Astrocyte (in vitro differentiated cells and primary cell): ENCODE data around the gene IFNA13. TPM values are rescaled to one million over a fixed set of nuclear protein-coding genes. Genes with fewer than 3 reads are reported as not detected.
"Not testable (repeated sequence)": the region's sequence is repeated elsewhere in the genome, so short reads cannot be mapped to it uniquely, and the experiment has no call there.

Source experiments
- DNase-seq: peaks from one replicate; pipeline ENCODE4 v3.0.0-alpha.2; 2010; ENCODE audit warnings: low read depth
- FAIRE-seq: peaks from 2 replicates; lab custom pipeline; 2011; peaks lifted over from hg19 to GRCh38; lab: Jason Lieb, UNC
- H2AFZ ChIP-seq: 2 replicates; pipeline ENCODE4 v1.6.0; 2012; ENCODE audit warnings: low read depth, low read length, inconsistent platforms
- H3K27ac ChIP-seq: 2 replicates; pipeline ENCODE4 v1.5.1; 2011; ENCODE audit warnings: low read depth, low read length, inconsistent platforms
- H3K27me3 ChIP-seq: 2 replicates; pipeline ENCODE4 v1.6.0; 2011; ENCODE audit warnings: low read length, inconsistent platforms; ENCODE audit not compliant: insufficient read depth
- H3K36me3 ChIP-seq: 2 replicates; pipeline ENCODE4 v1.5.1; 2011; ENCODE audit warnings: low read length, inconsistent platforms; ENCODE audit not compliant: insufficient read depth
- H3K4me1 ChIP-seq: 2 replicates; pipeline ENCODE4 v1.5.1; 2011; ENCODE audit warnings: low read length, inconsistent platforms; ENCODE audit not compliant: insufficient read depth
- H3K4me2 ChIP-seq: 2 replicates; pipeline ENCODE4 v1.6.0; 2012; ENCODE audit warnings: low read length, inconsistent platforms
- H3K4me3 ChIP-seq: 2 replicates; pipeline ENCODE4 v1.5.1; 2011; ENCODE audit warnings: low read depth, mild to moderate bottlenecking, low read length, inconsistent platforms; ENCODE audit not compliant: insufficient read depth
- H3K79me2 ChIP-seq: 2 replicates; pipeline ENCODE4 v1.6.0; 2012; ENCODE audit warnings: mild to moderate bottlenecking, low read length, inconsistent platforms; ENCODE audit not compliant: insufficient read depth
- H3K9ac ChIP-seq: 2 replicates; pipeline ENCODE4 v1.6.0; 2012; ENCODE audit warnings: mild to moderate bottlenecking, low read length, inconsistent platforms
- H3K9me3 ChIP-seq: 2 replicates; pipeline ENCODE4 v1.5.1; 2012; ENCODE audit warnings: low read depth, mild to moderate bottlenecking, low read length, inconsistent platforms; ENCODE audit not compliant: insufficient read depth
- H4K20me1 ChIP-seq: 2 replicates; pipeline ENCODE4 v1.6.0; 2012; ENCODE audit warnings: low read length, inconsistent platforms; ENCODE audit not compliant: insufficient read depth
- H3K27ac Mint-ChIP-seq: one replicate; pipeline ENCODE4 v1.8.0; 2021; ENCODE audit warnings: mild to moderate bottlenecking, mixed read lengths; ENCODE audit not compliant: unreplicated experiment
- H3K27me3 Mint-ChIP-seq: one replicate; pipeline ENCODE4 v1.8.0; 2021; ENCODE audit warnings: low read depth, mixed read lengths; ENCODE audit not compliant: unreplicated experiment
- H3K36me3 Mint-ChIP-seq: one replicate; pipeline ENCODE4 v1.8.0; 2021; ENCODE audit warnings: low read depth, mixed read lengths; ENCODE audit not compliant: unreplicated experiment
- H3K4me1 Mint-ChIP-seq: one replicate; pipeline ENCODE4 v1.8.0; 2021; ENCODE audit warnings: low read depth, mixed read lengths; ENCODE audit not compliant: unreplicated experiment
- H3K4me3 Mint-ChIP-seq: one replicate; pipeline ENCODE4 v1.8.0; 2021; ENCODE audit warnings: mild to moderate bottlenecking, moderate library complexity, mixed read lengths; ENCODE audit not compliant: unreplicated experiment
- H3K9me3 Mint-ChIP-seq: one replicate; pipeline ENCODE4 v1.8.0; 2021; ENCODE audit warnings: mild to moderate bottlenecking, mixed read lengths; ENCODE audit not compliant: unreplicated experiment
- EZH2 ChIP-seq: IDR thresholded peaks from 2 replicates; pipeline ENCODE4 v1.6.1; 2012; ENCODE audit warnings: mild to moderate bottlenecking, low read length, inconsistent platforms; ENCODE audit not compliant: insufficient read depth
- total RNA-seq: library from RNA; stranded (reverse); gene quantifications from 2 replicates; pipeline ENCODE4 v1.2.1, GENCODE V29; 2021
- TF ChIP-seq, protein P1 (sequence below): IDR thresholded peaks from 2 replicates; pipeline ENCODE4 v1.5.1; 2011; ENCODE audit warnings: low read depth, mild to moderate bottlenecking, inconsistent platforms, low read length, moderate library complexity; ENCODE audit not compliant: insufficient read depth

Gene IFNA13
- total RNA-seq, 1 donor from 2014 or later = not detected

DNA sequence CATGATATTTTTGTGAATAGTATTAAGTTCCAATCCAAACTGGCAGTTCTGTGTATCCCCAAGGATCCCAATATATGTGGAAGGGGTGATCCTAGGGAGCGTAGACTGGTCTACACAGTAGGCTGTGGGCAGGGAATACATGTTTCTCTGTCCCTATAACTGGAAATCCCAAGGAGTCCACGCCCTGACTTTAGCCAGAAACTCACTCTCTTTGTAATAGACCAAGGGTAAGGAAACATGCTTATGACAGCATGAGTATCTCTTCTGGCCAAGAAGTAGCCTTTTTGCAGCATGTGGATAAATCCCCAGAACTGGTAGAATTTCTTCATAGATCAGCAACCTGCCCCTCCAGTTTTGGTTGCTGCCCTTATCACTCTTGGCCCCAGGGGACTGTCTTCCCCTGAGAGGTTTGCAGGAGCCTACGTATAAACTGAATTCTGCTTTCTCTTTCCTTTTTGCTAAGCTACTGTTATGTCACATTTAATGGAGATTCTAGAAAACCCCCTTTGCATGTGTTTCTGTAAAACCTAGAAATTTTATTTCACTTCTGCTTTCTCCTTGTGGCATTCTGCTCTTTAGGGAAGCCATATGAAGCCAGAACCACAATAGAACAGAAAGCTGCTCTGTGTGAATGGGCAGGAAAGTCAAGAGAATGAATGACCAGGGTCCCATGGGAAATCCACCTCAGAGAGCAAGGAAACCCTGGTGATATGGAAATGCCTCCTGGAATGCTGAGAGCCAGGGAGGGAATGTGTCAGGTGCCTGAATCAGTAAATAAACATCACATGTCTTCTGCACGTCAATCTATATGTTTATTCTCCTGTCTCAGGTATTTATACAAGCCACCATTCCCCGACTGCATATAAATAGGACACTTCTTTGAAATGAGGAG is 13.8 kb upstream of the IFNA13 start:
- Histone ChIP-seq H3K4me2 (peak overlapping the region; percentile 23), H2AFZ (no peak overlapping the region), H4K20me1 (no peaks in the 10 kb centered on the region), H3K27ac (no peak overlapping the region), H3K4me3 (no peak overlapping the region), H3K9ac (no peak overlapping the region), H3K79me2 (no peaks in the 10 kb centered on the region), H3K27me3 (peaks cover 14% of the 10 kb centered on the region), H3K4me1 (no peaks in the 10 kb centered on the region), H3K9me3 (no peaks in the 10 kb centered on the region), H3K36me3 (no peaks in the 10 kb centered on the region)
- no peak for DNase-seq
- Mint-ChIP-seq H3K27ac (no peak overlapping the region), H3K4me1 (no peaks in the 10 kb centered on the region), H3K4me3 (no peak overlapping the region), H3K27me3 (peaks cover 9% of the 10 kb centered on the region), H3K36me3 (no peaks in the 10 kb centered on the region), H3K9me3 (no peaks in the 10 kb centered on the region)
- no peak for FAIRE-seq
- TF ChIP-seq, protein P1, sequence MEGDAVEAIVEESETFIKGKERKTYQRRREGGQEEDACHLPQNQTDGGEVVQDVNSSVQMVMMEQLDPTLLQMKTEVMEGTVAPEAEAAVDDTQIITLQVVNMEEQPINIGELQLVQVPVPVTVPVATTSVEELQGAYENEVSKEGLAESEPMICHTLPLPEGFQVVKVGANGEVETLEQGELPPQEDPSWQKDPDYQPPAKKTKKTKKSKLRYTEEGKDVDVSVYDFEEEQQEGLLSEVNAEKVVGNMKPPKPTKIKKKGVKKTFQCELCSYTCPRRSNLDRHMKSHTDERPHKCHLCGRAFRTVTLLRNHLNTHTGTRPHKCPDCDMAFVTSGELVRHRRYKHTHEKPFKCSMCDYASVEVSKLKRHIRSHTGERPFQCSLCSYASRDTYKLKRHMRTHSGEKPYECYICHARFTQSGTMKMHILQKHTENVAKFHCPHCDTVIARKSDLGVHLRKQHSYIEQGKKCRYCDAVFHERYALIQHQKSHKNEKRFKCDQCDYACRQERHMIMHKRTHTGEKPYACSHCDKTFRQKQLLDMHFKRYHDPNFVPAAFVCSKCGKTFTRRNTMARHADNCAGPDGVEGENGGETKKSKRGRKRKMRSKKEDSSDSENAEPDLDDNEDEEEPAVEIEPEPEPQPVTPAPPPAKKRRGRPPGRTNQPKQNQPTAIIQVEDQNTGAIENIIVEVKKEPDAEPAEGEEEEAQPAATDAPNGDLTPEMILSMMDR = no peak
- TF ChIP-seq EZH2 = no peak

DNA sequence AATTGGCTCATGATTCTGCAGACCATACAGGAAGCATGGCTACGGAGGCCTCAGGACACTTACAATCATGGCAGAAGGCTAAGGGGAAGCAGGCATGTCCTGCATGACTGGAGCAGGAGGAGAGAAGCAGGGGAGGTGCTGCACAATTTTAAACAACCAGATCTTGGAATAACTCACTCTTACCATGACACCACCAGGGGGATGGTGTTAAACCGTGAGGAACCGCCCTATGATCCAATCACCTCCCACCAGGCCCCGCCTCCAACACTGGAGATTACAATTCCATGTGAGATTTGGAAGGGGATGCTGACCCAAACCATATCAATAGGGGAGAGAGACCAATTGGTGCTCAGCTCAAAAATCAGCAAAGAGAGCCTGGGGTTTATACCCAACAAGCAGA is 3.6 kb upstream of the IFNA13 start:
- H3K9me3 Mint-ChIP-seq, FAIRE-seq: not testable (repeated sequence)

DNA sequence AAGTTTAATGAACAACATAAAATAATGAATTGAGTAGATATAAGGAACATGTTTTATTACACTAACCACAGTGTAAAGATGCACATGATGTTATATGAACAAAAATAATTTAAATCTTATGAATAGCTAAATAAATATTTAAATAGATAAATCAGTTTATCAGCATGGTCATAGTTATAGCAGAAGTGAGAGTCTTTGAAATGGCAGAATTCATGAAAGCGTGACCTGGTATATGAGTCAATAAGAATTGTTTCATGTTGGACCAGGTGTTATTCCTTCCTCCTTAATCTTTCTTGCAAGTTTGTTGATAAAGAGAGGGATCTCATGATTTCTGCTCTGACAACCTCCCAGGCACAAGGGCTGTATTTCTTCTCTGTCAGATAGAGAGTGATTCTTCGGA is 688 bp downstream of the IFNA13 start:
- not testable (repeated sequence) for H3K4me2 ChIP-seq, H3K9me3 Mint-ChIP-seq, H3K9me3 ChIP-seq, DNase-seq, H4K20me1 ChIP-seq, H3K4me3 Mint-ChIP-seq, H3K4me1 ChIP-seq, H3K27ac Mint-ChIP-seq, H3K36me3 ChIP-seq, H3K79me2 ChIP-seq, H2AFZ ChIP-seq, H3K27me3 Mint-ChIP-seq, H3K9ac ChIP-seq, H3K27ac ChIP-seq, H3K4me3 ChIP-seq, H3K36me3 Mint-ChIP-seq, H3K4me1 Mint-ChIP-seq
- H3K27me3 ChIP-seq = peaks cover 12% of the 10 kb centered on the region
- peak; percentile 84 for FAIRE-seq

More for the DNA sequence above, 3.6 kb upstream of the IFNA13 start:
- not testable (repeated sequence) for H3K4me1 Mint-ChIP-seq, H3K27ac Mint-ChIP-seq, H3K4me1 ChIP-seq, DNase-seq, H3K27me3 ChIP-seq, H3K4me3 ChIP-seq, H3K36me3 Mint-ChIP-seq, H3K9me3 ChIP-seq, H3K4me3 Mint-ChIP-seq, H3K79me2 ChIP-seq, H3K27me3 Mint-ChIP-seq, H4K20me1 ChIP-seq, H2AFZ ChIP-seq, H3K9ac ChIP-seq, H3K4me2 ChIP-seq, H3K36me3 ChIP-seq, H3K27ac ChIP-seq
